HAP-1 (cell line): ENCODE data around the gene PATJ.
"Not testable (repeated sequence)": the region's sequence is repeated elsewhere in the genome, so short reads cannot be mapped to it uniquely, and the experiment has no call there.

Experiments used
- DNase-seq, 2 experiments: peaks; one replicate each; pipeline ENCODE4 v3.0.0-alpha.2; 2016 to 2020; ENCODE audit warnings: low spot score in 2 of 2
- H3K27me3 ChIP-seq: fragments of 250-450 bp; sonication (Bioruptor Pico); 2 replicates; pipeline ENCODE4 v1.5.1; 2020; ENCODE audit warnings: low read depth, mild to moderate bottlenecking, moderate library complexity
- H3K36me3 ChIP-seq: fragments of 250-450 bp; sonication (Bioruptor Pico); replicated peaks from 2 replicates; pipeline ENCODE4 v1.5.1; 2020; ENCODE audit warnings: mild to moderate bottlenecking
- H3K4me1 ChIP-seq: fragments of 250-450 bp; sonication (Bioruptor Pico); 2 replicates; pipeline ENCODE4 v1.5.1; 2020; ENCODE audit warnings: mild to moderate bottlenecking
- H3K4me3 ChIP-seq: fragments of 250-450 bp; sonication (Bioruptor Pico); 2 replicates; pipeline ENCODE4 v1.5.1; 2020; ENCODE audit warnings: mild to moderate bottlenecking, moderate library complexity
- H3K9me3 ChIP-seq: fragments of 250-450 bp; sonication (Bioruptor Pico); 2 replicates; pipeline ENCODE4 v1.5.1; 2020; ENCODE audit warnings: mild to moderate bottlenecking, moderate library complexity
- in situ Hi-C: fragments of 300-500 bp; cut with MboI; formaldehyde crosslinking; loops from 3 replicates; pipeline ENCODE4 v1.14.3; 2020; ENCODE audit warnings: low sequenced_read_pairs, inconsistent platforms, mixed read lengths

Gene PATJ

DNA sequence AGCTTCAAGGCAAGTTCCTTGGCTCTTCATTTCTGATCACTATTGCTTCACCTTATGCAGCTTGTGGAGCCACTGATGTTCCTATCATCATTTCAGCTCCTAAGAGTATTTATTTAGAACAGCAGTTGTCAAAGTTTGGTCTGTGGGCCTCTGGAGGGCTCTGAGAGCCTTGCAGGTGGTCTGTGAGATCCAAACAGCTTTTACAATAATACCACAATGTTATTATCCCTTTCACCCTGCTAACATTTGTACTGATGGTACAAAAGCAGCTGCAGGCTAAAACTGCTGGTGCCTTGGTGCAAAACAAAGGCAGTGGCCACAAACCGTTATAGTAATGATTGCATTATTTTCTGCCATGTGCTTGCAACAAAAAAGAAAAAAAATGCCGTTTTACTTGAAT, 33.8 kb downstream of the PATJ start:
- H3K4me3 ChIP-seq, result no peak overlapping the region
- H3K27me3 ChIP-seq, result no peaks in the 10 kb centered on the region
- peaks cover 9% of the 10 kb centered on the region for H3K4me1 ChIP-seq
- in situ Hi-C loops, result no loop called here
- no peak for DNase-seq
- no peaks in the 10 kb centered on the region for H3K36me3 ChIP-seq
- no peaks in the 10 kb centered on the region for H3K9me3 ChIP-seq

GRCh38 chr1:61779231-61779630, 37.0 kb downstream of the PATJ start:
- DNase-seq, result no peak
- Histone ChIP-seq H3K27me3 (no peaks in the 10 kb centered on the region), H3K4me1 (no peaks in the 10 kb centered on the region), H3K36me3 (no peaks in the 10 kb centered on the region), H3K4me3 (no peak overlapping the region), H3K9me3 (no peaks in the 10 kb centered on the region)
- in situ Hi-C loops, result no loop called here

GRCh38 chr1:61781151-61781550, 38.9 kb downstream of the PATJ start:
- H3K4me3 ChIP-seq, result no peak overlapping the region
- no peaks in the 10 kb centered on the region for H3K9me3 ChIP-seq
- in situ Hi-C loops, result no loop called here
- no peaks in the 10 kb centered on the region for H3K36me3 ChIP-seq
- H3K4me1 ChIP-seq, result no peaks in the 10 kb centered on the region
- no peaks in the 10 kb centered on the region for H3K27me3 ChIP-seq
- DNase-seq, result no peak

DNA sequence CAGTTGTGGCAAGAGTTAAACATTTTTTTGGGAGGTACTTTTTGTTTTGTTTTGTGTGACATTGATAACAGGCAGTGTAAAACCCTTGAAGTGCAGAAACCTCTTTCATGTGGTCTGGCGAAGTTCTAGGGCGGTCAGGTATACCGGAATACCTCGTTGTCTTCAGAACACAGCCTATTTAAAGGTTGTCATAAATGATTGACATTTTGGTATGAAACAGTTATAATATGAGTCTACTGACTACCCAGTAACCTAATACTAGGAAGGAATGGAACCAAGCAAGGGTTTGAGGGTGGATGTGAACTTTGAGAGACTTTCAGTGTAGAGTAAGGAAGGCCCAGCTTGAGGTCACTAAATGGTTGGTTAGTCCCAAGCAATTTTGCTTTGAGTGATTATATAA, 40.5 kb downstream of the PATJ start:
- H3K4me1 ChIP-seq, result no peaks in the 10 kb centered on the region
- no peak overlapping the region for H3K4me3 ChIP-seq
- H3K27me3 ChIP-seq, result no peaks in the 10 kb centered on the region
- DNase-seq, result no peak
- H3K36me3 ChIP-seq, result no peaks in the 10 kb centered on the region
- no peaks in the 10 kb centered on the region for H3K9me3 ChIP-seq
- in situ Hi-C loops, result no loop called here

DNA sequence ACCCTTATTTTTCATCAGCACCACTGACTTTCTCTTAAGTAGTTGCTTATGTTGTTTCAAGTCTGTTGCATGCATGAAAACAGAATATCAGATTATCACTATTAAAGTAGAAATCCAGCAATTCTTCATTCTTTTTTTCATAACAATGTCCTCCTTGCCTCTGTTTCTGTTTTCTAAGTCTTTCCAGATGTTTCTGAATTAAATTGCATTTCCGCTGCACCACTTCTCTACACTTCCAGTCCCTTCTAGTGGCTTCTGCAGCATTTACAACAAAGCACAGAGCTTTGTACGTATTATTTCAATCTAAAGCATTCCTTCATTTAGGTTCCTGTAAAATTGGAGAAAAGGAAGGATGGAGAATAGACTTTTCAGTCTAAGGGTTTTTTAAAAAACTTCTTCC, 42.4 kb downstream of the PATJ start:
- Histone ChIP-seq H3K36me3 (no peaks in the 10 kb centered on the region), H3K9me3 (no peaks in the 10 kb centered on the region), H3K4me3 (no peak overlapping the region), H3K4me1 (no peaks in the 10 kb centered on the region), H3K27me3 (no peaks in the 10 kb centered on the region)
- in situ Hi-C loops, result no loop called here
- no peak for DNase-seq

- DNase-seq, result no peak
- Histone ChIP-seq H3K4me3 (no peak overlapping the region), H3K36me3 (no peaks in the 10 kb centered on the region), H3K27me3 (no peaks in the 10 kb centered on the region), H3K4me1 (no peaks in the 10 kb centered on the region), H3K9me3 (no peaks in the 10 kb centered on the region)
- in situ Hi-C loops, result no loop called here
Observed at GRCh38 chr1:61790837-61791236, 48.6 kb downstream of the PATJ start.

DNA sequence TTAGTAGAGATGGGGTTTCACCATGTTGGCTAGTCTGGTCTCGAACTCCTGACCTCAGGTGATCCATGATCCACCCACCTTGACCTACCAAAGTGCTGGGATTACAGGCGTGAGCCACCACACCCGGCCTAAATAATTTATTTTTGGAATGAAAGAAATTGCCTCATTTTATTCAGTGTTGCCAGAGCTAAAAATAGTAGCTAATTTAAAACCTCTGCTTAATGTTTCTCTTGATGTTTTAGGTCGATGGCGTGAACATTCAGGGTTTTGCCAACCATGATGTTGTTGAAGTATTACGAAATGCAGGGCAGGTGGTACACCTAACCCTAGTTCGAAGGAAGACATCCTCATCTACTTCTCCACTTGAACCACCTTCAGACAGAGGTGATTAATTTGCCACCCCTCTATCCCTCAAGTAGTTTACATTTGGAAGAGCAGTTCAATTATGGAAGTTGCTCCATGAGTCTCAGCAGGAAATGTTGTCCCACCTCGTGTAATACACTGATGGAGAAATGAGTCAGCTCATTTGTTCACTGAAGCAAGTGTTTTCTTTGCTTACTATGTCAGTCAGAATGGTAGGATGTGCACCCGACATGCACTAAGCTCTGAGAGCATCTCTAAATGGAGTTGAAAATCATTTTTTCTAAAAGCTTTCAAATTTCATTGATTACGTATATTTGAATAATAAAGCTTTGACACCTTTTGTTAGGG, 54.9 kb downstream of the PATJ start:
- H3K9me3 ChIP-seq, result no peaks in the 10 kb centered on the region; the same call in 1 of the 2 replicates
- no peaks in the 10 kb centered on the region for H3K27me3 ChIP-seq
- H3K4me3 ChIP-seq, result no peak overlapping the region
- no peaks in the 10 kb centered on the region for H3K4me1 ChIP-seq
- in situ Hi-C loops, result no loop called here
- peaks cover 19% of the 10 kb centered on the region; the same call in 1 of the 2 replicates for H3K36me3 ChIP-seq
- DNase-seq, result no peak

DNA sequence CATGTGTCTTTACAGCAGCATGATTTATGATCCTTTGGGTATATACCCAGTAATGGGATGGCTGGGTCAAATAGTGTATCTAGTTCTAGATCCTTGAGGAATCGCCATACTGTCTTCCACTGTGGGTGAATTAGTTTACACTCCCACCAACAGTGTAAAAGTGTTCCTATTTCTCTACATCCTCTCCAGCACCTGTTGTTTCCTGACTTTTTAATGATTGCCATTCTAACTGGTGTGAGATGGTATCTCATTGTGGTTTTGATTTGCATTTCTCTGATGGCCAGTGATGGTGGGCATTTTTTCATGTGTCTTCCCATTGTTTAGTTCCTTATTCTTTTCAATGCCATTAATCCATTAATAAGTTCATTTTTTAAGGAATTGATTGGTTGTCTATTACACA, 58.8 kb downstream of the PATJ start:
- H3K27me3 ChIP-seq, H3K9me3 ChIP-seq, in situ Hi-C loops, H3K4me3 ChIP-seq, DNase-seq: not testable (repeated sequence)
- Histone ChIP-seq H3K36me3 (peaks cover 22% of the 10 kb centered on the region; the same call in 1 of the 2 replicates), H3K4me1 (peaks cover 12% of the 10 kb centered on the region)

DNA sequence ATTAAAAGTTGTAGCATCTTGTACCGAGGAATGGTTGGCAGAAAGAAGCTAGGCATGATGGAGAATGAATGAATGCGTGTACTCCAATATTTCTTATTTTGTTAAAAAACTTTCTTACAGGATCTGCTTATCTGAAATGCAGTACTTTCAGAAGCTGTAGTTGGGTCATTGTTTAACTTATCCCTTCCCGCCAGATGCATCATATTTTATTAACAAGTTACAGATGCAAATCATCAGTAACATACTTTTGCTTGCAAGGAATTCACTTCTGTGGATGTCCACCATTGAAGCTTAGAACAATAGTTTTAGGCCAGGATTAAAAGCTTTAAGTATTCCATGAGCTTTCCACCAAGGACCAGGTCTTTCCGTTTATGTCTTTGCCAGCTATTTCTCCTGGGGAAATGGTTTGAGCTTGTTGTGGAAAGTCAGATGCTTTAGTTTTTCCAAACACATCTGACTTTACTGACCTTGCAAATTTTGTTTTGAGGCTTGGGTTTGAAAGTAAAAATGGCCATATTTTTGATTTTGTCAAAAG, 65.4 kb downstream of the PATJ start:
- Histone ChIP-seq H3K4me1 (peaks cover 12% of the 10 kb centered on the region), H3K36me3 (peaks cover 3% of the 10 kb centered on the region; the same call in 1 of the 2 replicates), H3K4me3 (no peak overlapping the region), H3K9me3 (no peaks in the 10 kb centered on the region), H3K27me3 (no peaks in the 10 kb centered on the region)
- DNase-seq, result no peak
- in situ Hi-C loops, result no loop called here

DNA sequence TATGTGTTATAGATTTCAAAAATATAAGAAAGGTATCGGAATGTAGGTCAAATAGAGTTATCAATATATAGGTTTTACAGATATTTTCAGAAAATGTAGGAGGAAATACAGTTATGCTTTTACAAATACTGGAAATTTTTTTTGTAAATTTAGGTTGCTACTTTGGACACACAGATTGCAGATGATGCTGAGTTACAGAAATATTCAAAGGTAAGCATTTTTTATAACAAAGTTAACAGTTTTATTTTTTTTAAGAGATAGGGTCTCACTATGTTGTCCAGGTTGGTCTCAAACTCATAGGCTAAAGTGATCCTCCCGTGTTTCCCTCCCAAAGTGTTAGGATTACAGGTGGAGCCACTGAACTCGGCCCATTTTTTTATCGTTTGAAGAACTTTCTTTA, 66.0 kb downstream of the PATJ start:
- Histone ChIP-seq H3K4me1 (peaks cover 12% of the 10 kb centered on the region), H3K36me3 (peaks cover 3% of the 10 kb centered on the region; the same call in 1 of the 2 replicates)

DNA sequence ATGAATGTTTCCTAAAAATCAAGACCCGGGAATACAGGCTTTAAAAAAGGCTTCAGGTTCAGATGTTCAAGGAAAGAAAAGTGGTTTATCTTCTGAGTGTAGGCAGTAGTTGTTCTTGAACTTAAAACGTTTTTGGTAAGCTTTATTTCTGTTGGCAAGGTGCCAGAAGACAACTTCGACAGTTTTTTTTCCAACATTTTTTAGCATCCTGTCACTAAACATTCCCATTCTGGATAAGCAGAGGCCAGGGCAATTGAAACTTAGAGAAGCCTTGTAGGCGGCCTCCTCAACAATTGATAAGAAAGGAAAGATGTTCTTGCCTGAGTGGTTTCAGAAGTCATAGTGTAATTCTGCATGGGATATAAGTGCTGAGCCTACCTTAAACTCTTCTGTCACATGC, 66.7 kb downstream of the PATJ start:
- peaks cover 12% of the 10 kb centered on the region for H3K4me1 ChIP-seq
- in situ Hi-C loops, result no loop called here
- peaks cover 3% of the 10 kb centered on the region; the same call in 1 of the 2 replicates for H3K36me3 ChIP-seq
- H3K27me3 ChIP-seq, result no peaks in the 10 kb centered on the region
- H3K4me3 ChIP-seq, result no peak overlapping the region
- H3K9me3 ChIP-seq, result no peaks in the 10 kb centered on the region
- DNase-seq, result no peak

More for the DNA sequence above, 66.0 kb downstream of the PATJ start:
- H3K4me3 ChIP-seq, result no peak overlapping the region
- DNase-seq, result no peak
- H3K9me3 ChIP-seq, result no peaks in the 10 kb centered on the region
- in situ Hi-C loops, result no loop called here
- no peaks in the 10 kb centered on the region for H3K27me3 ChIP-seq

DNA sequence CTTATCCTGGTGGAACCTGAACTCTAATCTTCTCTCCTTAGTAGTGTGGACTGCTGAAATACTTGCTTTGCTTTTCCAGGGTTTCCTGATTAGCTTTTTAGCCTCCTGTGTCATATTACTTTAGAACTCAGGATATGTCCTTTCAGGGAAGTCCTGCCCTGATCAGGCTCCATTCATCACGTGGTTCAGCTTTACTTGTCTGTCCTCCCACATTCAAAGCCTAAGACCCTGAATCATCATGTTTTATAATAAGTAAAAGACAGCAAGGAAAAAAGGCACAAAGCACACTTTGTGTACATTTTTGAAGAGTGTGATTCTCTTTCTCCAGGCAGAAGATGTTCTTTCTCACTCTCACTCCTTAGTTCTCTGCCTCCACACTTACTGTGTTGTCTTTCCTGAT, 70.6 kb downstream of the PATJ start:
- no peaks in the 10 kb centered on the region for H3K36me3 ChIP-seq
- in situ Hi-C loops, result no loop called here
- DNase-seq, result no peak

GRCh38 chr1:61816191-61816590, 73.9 kb downstream of the PATJ start:
- Histone ChIP-seq H3K27me3 (no peaks in the 10 kb centered on the region), H3K4me1 (no peaks in the 10 kb centered on the region), H3K9me3 (no peaks in the 10 kb centered on the region), H3K36me3 (no peaks in the 10 kb centered on the region), H3K4me3 (no peak overlapping the region)
- in situ Hi-C loops, result no loop called here
- no peak for DNase-seq

More for the DNA sequence above, 70.6 kb downstream of the PATJ start:
- Histone ChIP-seq H3K4me1 (no peaks in the 10 kb centered on the region), H3K4me3 (no peak overlapping the region), H3K9me3 (no peaks in the 10 kb centered on the region), H3K27me3 (no peaks in the 10 kb centered on the region)

DNA sequence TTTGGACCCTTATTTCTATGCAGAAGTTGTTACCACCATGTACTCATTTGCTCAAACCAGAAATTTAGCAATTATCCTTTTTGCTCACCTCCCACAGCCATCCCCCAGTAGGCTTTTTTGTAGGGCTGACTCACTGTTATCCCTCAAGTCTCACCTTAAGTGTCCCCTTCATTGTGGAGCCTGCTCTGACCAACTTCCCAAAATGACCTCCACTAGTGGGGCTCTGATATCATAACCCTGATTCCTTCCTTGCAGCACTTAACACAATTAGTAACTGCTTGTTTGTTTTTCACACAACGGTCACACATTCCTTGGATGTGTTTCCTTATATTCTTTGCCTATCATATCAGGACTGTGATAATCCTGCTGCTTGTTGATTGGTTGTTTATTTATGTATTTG, 76.7 kb downstream of the PATJ start:
- Histone ChIP-seq H3K36me3 (no peaks in the 10 kb centered on the region; the same call in 1 of the 2 replicates), H3K4me1 (no peaks in the 10 kb centered on the region), H3K4me3 (no peak overlapping the region), H3K9me3 (no peaks in the 10 kb centered on the region), H3K27me3 (no peaks in the 10 kb centered on the region)
- DNase-seq, result no peak
- in situ Hi-C loops, result no loop called here
